Measurements from ENCODE around the gene FYCO1.
"Not testable (repeated sequence)": the region's sequence is repeated elsewhere in the genome, so short reads cannot be mapped to it uniquely, and the experiment has no call there.

FYCO1 gene

DNA sequence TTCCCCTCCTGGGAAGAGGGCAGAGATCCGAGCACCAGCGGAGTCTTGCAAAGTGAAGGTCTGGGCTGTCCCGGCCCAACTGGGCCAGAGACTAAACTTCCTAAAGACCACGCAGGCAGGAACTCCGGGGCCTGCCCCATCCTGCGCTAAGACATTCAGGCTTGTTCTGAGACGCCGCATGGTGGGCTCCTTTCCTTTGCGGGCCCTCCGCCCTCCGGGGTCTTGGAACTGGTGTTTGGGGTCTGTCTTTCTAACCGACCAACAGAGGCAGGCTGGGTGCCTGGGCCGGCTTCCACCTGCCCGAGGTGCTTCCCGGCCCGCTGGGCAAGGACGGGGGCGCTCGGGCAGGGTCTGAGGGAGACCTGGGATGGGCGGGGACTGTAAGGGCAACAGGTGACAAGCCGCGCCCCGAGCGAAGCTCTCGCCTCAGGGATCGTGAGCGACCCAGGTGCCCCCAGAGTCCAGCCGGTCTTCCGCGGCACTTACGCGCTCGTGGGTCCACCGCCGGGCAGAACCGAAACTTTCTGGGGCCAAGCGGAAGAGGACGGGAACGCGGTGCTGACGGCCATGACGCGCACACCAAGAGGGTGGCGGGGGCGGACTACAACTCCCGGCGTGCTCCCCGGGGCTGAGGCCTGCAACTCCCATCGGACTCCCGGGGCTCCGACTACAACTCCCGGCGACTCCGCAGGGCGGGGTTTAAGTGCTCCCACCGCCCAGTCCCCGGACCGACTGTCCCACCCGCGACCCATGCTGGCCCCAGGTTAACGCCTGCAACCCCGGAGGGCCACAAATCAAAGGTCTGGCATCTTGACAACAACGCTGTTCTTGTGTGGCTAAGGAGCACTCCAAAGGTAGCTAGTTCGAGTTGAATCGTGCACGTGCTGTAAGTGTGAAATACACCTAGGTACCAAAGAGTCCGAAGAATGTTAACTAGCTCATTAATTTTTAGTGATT, at the start of gene FYCO1:
Gene FYCO1, minus strand, starts transcription at position 589 of the 957 bp plus-strand sequence. CDS start 10,914 bp downstream, outside the sequence.
- DNase-seq = peak; percentile 91

DNA sequence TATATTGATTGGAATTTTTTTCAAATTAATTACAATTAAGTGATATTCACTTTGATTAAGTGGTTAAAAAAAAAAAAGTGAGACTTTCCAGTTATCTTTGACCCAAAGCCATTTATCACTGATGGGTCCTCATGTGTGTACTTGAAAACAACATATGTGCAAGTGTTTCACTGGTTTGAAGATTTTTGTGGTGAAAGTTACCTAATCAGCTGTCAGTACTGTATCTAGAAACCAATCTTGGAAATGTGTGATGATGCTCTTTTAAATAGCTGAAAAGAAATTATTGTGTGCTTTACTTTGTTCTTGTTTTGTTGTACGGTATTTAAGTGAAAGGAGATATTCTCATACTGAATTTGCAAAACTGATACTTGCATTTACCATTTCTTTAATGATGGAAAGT, 43.3 kb upstream of the FYCO1 start:
- no peak for DNase-seq

DNA sequence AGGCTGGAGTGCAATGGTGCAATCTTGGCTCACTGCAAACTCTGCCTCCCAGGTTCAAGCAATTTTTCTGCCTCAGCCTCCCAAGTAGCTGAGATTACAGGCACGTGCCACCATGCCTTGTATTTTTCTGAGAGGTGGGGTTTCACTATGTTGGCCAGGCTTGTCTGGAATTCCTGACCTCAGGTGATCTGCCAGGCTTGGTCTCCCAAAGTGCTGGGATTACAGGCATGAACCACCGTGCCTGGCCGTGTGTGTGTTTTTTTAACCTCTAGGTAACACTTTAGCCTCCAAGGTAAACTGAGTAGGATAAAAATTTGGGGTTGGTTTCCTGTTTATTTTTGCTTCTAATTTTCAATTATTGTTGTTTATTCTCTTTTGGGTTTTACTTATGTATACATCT, 42.4 kb upstream of the FYCO1 start:
- not testable (repeated sequence) for DNase-seq

DNA sequence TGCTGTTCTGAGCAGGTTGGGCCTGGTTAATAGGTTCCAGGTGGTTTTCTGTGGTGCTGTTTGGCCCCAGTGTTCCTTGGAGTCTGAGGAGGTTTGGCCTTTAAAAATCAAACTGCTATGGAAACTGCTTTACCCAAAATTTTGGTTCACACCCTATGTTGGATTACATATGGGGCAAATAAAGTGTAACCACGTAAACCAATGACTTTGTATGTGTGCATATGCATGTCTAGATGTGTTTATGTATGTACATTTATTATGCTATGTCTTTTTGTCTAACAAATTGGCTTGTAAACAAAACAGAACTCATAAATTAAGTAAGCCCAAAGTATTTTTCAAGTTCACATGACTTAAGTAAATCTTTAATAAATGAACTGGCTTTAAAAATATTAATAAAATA, 40.6 kb upstream of the FYCO1 start:
- no peak for DNase-seq

DNA sequence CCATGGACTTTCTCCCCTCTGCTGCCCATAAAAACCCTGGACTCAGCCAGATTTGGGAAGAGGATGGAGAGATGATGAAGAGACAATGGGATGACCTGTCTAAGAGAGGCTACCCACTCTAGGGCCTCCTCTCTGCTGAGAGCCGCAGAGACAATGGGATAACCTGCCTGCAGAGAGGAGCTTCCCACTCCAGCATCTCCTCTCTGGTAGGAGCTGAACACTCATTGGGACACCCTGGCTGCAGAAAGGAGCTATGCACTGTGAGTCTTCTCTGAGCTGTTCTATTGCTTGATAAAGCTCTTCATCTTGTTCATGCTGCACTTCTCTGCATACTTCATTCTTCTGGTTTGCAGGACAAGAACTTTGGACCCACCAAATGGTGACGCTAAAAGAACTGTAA, 36.1 kb upstream of the FYCO1 start:
- no peak for DNase-seq

DNA sequence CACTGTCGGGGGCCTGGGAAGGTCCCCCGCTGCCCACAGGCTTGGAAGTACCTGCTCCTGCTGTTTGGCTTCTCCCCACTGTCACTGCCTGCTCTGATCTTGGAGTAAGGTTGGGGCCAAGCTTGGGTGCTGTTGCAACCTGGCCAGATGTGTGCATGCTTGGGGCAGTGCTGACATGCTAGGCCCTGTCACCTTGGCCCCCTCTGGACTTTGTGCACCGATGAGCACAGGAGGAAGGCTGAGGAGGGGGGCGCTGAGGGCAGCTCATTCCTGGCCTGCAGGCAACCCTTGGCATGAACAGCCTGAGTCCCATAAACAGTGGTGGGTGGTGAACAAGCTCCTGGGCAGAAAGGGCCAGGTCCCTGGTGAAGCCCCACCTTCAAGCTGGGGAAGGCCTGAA, 35.6 kb upstream of the FYCO1 start:
- DNase-seq = no peak

DNA sequence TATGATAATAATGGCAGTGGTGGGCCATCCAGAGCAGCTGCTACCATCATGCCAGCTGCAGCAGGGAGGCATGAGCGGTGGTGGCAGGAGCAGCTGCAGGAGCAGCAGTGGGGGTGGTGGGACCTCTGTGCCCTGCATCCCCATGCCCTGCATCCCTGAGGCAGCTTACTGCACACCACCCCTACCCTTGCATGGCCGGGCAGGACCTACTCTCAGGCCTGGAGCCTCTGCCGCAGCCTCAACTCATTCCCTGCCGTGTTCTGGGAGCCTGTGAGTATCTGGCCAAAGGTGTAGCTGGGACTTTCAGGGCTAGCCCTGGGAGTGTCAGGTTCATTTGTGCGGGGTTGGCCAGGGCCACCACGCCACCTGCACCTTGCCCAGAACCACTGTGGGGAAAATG, 35.0 kb upstream of the FYCO1 start:
- DNase-seq = no peak

DNA sequence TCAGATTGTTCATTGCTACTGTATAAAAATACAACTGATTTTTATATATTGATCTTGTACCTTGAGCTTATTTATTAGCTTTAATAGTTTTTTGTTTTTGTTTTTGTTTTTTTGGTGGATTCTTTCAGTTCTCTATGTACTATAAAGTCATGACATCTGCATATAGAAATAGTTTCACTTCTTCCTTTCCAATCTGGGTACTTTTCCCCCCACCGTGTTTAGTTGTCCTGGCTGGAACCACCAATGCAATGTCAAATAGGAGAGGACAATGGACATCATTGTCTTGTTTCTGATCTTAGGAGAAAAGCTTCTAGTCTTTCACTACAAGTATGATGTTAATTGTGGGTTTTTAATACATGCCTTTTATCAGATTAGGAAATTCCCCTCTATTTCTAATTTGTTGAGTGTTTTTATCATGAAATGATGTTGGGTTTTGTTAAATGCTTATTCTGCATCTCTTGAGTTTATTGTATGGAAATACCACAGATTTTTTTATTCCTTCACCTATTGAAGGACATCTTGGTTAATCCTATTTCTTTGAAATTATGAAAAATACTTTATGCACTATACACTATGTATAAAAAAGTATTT, 34.4 kb upstream of the FYCO1 start:
- no peak for DNase-seq

DNA sequence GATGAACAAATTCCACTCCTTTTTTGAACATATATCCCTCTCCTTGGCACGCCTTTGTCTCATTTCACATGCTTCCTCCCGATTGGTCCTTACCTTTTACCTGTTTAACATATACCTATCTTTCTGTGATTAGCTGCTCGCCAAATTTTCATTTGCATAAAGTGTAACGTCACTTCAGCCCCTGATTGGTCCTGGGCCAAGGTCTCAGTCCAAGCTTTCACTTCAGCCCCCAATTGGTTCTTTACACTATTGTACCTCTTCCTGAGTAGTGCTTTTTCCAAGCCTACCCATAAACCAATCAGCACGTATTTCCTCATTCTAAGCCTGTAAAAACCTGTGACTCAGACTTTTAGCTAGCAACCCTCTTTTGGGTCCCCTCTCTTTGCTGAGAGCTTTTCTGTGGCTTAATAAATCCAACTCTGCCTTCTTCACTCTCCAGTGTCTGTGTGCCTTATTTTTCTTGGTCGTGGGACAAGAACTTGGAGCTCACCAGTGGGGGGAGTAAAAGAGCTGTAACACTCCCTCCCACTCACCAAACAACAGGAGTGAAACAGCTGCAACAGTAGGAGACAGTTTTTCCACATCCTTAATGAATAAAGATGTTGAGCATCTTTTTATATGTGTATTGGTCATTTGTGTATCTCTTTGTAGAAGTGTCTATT, 32.2 kb upstream of the FYCO1 start:
- peak; percentile 44 for DNase-seq

DNA sequence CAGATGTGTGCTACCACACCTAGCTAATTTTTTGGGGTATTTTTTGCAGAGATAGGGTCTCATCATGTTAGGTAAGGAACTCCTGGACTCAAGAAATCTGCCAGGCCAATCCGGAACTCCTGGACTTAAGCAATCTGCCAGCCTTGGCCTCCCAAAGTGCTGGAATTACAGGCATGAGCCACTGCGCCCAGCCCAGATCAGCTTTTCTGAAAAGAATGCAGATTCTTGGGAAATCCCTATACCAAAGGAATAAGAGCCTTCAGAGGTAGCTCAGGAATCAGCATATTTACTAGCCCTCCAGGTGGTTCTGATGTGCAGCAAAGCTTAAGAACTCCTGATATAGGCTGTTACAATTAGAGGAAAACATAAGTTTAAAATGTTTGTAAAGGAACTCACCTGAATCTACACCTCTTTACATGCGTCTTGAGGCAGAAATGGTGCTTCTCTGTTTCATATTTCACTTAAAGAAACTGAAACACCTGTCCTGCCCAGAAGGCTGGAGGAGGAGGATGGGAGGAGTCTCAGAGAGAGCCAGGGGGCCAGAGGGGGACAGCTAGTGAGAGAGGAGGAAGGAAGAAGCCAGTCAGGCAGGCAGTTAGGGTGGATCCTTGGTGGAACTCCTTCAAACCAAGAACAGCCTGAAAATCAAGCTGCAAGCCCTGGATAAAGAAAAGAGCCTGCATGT, 31.5 kb upstream of the FYCO1 start, which contains the start of gene XCR1:
Gene XCR1, minus strand, starts transcription at position 463 of the 685 bp plus-strand sequence. CDS start 5,536 bp downstream, outside the sequence.
- no peak for DNase-seq

DNA sequence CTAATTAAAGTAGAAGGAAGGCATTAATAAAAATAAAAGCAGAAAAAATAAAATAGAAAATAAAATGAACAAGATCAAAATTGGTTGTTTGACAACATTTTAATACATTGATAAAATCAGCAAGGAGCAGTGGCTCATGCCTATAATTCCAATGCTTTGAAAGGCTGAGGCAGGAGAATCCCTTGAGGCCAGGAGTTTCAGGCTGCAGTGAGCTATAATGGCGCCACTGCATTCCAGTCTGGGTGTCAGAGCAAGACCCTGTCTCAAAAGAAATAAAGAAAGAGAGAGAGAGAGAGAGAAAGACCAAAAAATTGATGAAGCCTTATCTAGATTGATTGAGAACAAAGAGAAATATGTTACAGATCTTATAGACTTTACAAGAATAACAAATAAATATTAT, 29.5 kb upstream of the FYCO1 start:
- no peak for DNase-seq

DNA sequence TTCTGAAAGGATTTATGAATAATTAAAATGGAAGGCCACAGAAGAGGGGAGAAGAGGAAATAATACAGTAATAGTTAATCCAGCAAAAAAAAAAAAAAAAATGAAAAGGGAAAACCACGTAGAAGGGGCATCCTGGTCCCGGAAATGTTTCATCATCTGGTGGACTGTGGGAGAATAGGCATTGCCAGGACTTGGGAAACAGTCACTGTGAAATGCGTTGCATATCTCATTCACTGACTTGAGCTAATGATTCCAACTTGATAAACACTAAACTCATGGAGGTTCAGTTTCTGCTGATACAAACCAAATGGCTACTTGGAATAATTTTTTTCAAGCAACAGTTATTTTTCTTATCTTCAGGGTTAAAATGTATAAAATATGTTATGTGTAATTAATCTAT, 28.5 kb upstream of the FYCO1 start:
- DNase-seq = no peak

DNA sequence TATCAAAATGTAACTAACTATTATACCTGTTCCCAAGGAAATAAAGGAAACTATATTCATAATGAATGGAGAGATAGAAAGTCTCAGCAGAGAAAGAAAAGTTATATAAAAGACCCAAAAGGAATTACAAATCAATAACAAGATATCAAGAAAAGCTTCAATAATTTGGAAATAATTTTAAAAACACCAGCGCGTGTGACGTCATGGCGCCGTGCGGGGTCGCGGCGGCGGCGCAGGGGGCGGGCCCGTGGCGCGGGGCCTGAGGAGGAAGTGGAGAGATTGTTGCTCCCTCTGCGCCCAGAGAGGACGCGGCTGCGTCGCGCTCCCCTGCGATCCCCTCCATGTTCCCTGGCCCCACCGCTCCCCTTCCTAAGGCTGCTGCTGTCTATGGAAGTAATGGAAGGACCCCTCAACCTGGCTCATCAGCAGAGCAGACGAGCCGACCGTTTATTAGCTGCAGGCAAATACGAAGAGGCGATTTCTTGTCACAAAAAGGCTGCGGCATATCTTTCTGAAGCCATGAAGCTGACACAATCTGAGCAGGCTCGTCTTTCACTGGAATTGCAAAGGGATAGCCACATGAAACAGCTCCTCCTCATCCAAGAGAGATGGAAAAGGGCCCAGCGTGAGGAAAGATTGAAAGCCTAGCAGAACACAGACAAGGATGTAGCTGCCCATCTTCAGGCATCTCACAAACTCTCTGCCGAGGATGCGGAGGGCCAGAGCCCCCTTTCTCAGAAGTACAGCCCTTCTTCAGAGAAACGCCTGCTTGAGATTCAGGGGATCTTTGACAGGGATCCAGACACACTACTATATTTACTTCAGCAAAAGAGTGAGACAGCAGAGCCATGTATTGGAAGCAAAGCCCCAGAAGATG, 27.5 kb upstream of the FYCO1 start:
- DNase-seq = no peak

DNA sequence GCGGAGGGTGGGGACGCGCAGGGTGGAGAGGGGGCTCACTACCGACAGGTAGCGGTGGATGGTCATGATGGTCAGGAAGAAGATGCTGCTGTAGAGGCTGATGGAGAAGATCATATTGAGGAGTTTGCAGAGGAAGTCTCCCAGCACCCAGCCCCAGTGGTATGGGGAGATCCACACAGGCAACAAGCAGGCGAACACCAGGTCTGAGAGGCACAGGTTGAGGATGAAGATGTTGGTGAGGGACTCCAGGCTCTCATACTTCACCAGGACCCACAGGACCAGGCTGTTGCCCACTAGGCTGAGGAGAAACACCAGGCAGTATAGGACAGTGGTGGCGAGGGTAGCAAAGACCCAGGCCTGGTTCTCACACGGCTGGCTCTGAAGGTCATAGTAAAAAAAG, 25.9 kb upstream of the FYCO1 start:
- no peak for DNase-seq

DNA sequence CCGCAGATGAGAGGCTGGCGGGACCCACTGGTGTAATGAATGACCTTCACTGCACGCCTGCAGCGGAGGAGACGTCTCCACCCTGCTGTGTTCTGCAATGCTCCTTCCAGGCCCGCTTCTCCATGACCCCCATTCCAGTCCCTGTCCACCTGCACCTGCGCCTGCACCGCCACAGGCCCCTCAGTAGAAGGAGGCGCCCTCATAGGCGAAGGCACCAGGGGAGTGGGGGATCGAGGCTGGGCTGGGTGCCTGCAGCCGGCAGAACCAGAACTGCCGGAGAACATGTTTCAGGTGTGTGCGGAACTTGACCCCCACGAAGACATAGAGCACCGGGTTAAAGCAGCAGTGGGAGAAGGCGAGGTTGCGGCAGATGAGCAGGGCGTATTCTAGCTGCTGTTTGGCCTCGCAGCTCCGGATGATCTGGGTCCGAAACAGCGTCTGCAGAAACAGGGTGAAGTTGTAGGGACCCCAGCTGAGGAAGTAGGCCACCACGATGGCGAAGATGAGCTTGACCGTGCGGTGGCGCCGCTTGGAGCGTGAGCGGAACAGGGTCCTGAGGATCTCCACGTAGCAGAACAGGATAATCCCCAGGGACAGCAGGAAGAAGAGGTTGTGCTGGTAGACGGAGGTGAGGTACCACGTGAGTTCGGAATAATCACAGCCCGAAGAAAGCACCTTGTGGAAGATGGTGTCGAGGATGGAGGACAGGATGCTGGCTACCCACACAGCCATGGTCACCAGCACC, 25.3 kb upstream of the FYCO1 start:
- no peak for DNase-seq

DNA sequence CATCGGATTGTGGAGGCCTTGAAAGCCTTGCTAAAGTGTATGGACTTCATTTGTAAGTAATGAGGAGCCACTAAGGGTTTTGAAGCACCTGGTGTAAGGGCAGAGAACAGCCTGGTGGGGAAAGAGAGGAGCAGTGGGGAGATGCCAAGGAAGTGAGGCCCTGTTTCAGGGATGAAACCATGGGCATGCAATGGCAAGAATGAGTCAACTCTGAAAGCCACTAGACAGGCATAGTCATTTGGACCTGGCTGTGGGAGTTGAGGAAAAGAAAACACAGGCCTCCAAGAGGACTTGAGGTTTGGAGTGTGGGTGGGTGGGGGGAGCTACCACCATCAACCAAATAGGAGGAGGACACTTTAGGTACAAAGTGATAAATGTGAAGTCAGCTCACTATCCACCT, 24.1 kb upstream of the FYCO1 start:
- DNase-seq = no peak

DNA sequence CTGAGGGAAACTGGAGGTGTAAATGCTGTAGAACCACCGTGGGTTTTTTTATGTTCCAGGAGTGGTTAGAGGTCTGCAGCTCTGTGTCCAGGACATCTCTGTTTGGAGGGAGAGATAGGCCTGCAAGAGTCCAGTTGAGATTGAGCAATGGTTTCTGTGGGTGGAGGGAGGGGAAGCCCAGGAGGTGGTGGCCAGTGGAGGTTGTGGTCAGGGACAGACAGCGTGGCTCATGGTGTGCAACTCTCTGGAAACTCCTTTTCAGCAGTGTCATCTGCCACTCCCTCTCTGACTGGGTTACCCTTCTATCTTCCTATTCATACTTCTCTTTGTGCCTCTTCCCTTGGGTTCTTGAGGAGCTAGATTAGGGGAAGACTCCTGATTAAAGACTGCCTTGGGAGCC, 22.1 kb upstream of the FYCO1 start:
- peak; percentile 92 for DNase-seq

DNA sequence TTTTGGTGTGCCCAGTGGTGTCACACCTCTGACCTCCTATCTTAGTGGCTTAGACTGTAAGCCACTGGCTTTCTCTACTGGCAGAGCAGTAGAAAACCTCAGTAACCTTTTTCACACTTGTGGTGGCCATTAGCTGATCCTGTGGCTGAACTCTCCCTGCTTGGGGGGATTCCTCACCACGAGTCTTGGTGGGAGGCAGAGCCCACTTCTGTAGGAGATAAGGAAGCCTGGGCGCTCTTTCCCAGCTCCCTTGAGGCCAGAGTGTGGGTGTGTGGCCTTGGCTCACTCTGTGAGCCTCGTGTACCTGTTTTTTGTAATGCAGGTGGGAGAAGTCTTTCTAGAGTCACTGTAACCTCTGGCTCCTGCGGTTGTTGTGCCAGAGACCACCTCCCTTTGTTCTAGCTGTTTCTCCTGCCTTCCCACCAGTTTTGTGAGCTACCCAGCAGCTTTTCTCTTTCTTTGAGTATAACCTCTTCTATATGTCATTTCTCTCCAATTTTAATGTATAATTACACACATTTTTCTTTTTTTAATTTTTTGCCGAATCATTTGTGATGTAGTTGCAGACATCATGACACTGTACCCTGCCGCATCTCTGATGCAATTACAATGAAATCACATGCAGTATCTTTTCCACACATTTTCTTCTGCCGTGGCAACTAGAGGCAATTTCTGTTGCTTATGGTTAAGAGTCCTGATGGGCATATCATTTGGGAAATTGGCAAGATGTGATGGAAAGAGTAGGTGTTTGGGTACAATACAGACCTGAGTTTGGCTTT, 17.9 kb upstream of the FYCO1 start:
- peak; percentile 63 for DNase-seq

DNA sequence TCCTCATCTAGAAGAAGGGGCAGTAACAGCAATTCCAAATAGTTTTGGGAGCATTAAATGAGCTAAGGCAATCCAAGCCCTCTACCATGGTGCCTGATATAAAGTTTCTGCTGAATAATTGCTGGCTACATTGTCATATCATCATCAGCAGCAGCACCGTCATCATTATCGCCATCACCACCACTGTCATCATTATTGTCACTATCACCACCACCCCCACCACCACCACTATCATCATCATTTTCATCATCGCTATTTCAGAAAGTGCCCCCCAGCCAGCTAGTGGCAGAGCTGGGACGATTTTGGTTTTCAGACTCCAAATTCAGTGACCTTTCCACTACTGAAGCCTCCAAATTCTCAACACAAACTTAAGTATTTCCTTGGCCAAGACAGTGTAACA, 16.6 kb upstream of the FYCO1 start:
- peak; percentile 19 for DNase-seq

DNA sequence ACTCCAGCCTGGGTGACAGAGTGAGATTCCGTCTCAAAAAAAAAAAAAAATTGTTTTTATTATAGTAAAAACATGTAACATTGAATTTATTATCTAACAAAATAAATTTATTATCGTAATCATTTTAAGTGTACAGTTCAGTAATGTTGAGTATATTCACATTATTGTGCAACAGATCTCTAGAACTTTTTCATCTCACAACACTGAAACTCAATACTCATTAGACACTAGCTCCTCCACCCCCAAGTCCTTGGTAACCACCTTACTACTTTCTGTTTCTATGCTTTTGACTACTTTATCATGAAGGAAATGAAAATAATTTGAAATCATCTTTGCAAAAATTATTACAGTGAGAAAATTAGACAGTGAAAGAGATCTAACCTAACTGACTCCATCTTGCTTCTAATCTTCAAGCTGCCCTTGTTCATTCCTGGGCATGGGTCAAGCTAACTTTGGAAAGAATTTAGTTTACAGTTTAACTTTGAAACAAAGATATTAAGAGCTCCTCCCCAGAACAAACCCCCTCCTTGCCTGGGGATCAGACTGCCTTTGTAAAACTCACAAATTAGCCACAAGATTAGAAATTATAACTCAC, 15.0 kb upstream of the FYCO1 start:
- no peak for DNase-seq

All from OCI-M1 (cell line).